ENCODE results near the gene SNX8.

DNA sequence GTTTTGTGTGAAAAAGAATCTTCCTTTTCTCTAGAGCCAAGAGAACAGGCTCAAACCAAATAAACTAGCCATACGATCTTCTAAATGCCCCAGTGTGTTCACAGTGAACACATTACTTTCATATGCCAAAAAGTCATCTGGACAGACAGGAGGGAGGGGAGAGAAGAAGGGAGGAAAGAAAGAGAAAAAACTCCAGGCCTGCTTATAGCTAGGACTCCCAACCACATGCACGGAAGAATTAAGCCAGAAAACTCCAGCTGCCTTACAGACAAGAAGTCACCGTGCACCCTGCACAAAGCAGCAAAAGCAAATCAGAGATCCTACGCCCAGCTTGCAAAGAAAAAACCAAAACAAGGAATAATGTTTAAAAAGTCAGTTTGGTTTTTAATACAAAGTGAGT is 34.3 kb downstream of the SNX8 start:
- TF ChIP-seq, protein P1, sequence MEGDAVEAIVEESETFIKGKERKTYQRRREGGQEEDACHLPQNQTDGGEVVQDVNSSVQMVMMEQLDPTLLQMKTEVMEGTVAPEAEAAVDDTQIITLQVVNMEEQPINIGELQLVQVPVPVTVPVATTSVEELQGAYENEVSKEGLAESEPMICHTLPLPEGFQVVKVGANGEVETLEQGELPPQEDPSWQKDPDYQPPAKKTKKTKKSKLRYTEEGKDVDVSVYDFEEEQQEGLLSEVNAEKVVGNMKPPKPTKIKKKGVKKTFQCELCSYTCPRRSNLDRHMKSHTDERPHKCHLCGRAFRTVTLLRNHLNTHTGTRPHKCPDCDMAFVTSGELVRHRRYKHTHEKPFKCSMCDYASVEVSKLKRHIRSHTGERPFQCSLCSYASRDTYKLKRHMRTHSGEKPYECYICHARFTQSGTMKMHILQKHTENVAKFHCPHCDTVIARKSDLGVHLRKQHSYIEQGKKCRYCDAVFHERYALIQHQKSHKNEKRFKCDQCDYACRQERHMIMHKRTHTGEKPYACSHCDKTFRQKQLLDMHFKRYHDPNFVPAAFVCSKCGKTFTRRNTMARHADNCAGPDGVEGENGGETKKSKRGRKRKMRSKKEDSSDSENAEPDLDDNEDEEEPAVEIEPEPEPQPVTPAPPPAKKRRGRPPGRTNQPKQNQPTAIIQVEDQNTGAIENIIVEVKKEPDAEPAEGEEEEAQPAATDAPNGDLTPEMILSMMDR (IDR thresholded peaks at IDR 0.05 in 4 of 5, conservative IDR thresholded peaks at IDR 0.05 in 1 of 5): no peak
- no peak for TF ChIP-seq POLR2A (IDR thresholded peaks at IDR 0.05)
